ENCODE measurements around the gene CST7.

CST7 gene

DNA sequence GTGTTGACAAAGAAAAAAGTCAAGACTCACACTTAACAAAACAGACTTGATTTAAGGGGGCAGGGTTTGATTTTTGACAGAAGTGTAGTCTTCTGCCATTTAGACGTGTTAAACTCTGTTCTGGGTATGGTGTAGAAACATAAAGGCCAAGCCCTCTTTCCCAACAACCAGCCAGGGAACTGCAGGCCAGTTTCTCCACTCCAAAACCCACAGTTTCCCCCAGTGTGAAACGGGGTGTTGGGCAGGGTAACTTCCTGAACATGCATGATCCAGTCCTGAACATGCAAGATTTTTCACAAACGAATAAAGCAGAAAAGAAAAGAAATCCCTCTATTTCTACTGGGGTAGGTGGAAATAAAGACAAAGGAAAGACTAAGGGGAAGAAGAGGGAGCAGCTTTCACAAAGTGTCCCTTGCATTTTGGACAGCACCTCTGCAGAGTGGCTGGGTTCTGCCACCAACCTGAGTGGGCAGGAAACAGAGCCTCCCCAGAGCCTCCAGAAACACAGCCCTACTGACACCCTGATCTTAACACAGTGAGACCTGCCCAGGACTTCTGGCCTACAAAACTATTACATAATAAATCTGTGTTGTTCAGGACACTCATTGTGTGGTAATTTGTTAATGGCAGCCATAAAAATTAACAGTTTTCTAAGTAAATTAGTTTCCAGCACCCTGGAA lies 36.0 kb downstream of the CST7 start:
- Histone ChIP-seq H3K4me3 (ENCODE audit: low read depth, low read length) (no peak overlapping the region), H3K27me3 (ENCODE audit: insufficient read depth, low read depth, severe bottlenecking) (no peaks in the 10 kb centered on the region), H3K36me3 (peaks cover 47% of the 10 kb centered on the region), H3K9me3 (ENCODE audit: severe bottlenecking) (no peaks in the 10 kb centered on the region), H3K27ac (no peak overlapping the region)
- TF ChIP-seq, protein P1, sequence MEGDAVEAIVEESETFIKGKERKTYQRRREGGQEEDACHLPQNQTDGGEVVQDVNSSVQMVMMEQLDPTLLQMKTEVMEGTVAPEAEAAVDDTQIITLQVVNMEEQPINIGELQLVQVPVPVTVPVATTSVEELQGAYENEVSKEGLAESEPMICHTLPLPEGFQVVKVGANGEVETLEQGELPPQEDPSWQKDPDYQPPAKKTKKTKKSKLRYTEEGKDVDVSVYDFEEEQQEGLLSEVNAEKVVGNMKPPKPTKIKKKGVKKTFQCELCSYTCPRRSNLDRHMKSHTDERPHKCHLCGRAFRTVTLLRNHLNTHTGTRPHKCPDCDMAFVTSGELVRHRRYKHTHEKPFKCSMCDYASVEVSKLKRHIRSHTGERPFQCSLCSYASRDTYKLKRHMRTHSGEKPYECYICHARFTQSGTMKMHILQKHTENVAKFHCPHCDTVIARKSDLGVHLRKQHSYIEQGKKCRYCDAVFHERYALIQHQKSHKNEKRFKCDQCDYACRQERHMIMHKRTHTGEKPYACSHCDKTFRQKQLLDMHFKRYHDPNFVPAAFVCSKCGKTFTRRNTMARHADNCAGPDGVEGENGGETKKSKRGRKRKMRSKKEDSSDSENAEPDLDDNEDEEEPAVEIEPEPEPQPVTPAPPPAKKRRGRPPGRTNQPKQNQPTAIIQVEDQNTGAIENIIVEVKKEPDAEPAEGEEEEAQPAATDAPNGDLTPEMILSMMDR (IDR thresholded peaks at IDR 0.05; ENCODE audit: low read depth, low read length), result no peak
- DNase-seq, result no peak

DNA sequence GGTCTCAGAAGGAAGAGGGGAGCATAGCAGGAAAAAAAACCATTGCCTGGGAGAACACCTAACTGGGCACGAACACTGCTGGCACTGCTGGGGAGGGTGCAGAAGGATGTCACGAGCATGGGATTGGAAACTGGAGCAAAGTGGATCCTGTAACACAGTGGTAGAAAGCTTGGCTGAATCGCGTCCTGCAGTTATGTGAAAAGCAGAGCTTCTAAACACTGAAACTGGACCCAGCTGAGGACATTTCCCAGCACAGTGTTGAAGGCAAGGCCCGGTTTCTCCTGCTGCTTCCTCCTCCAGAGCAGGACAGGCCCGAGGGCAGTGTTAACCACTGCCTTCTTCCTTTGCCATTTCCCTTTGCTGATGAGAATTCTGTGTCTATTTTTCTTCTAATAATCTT lies 36.7 kb downstream of the CST7 start:
- H3K27me3 ChIP-seq (ENCODE audit: insufficient read depth, low read depth, severe bottlenecking), result no peaks in the 10 kb centered on the region
- DNase-seq, result no peak
- H3K27ac ChIP-seq, result no peak overlapping the region
- H3K4me3 ChIP-seq (ENCODE audit: low read depth, low read length), result no peak overlapping the region
- H3K36me3 ChIP-seq, result peaks cover 46% of the 10 kb centered on the region
- no peaks in the 10 kb centered on the region for H3K9me3 ChIP-seq (ENCODE audit: severe bottlenecking)
- TF ChIP-seq, protein P1 (IDR thresholded peaks at IDR 0.05; ENCODE audit: low read depth, low read length), result no peak

DNA sequence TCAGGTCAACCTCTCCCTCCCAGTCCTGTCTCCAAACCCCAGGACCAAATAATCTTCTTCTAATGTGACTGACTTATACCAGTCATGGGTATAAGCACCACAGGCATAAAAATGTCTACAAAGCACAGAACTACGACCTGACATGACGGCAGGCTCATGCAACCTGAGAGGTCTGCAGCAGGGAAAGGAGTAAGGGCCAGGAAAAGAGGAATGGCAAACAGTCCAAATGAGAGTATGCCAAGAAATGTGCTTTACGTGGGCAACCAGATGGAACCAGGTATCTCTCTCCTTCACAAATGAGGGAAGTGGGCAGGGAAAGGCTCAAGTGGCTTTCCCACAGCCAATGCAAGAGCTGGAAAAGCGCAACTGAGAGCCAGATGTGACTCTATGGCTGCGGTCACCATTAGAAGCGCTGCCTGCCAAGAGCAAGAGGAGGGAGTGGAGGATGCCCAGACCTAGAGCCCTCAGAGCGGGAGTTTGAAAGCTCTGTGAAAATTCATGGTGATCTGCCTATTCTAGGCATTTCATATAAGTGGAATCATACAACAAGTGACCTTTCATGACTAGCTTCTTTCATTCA lies 37.5 kb downstream of the CST7 start:
- TF ChIP-seq, protein P1 (IDR thresholded peaks at IDR 0.05; ENCODE audit: low read depth, low read length), result no peak
- Histone ChIP-seq H3K36me3 (peaks cover 39% of the 10 kb centered on the region), H3K9me3 (ENCODE audit: severe bottlenecking) (no peaks in the 10 kb centered on the region), H3K27ac (no peak overlapping the region), H3K4me3 (ENCODE audit: low read depth, low read length) (no peak overlapping the region), H3K27me3 (ENCODE audit: insufficient read depth, low read depth, severe bottlenecking) (no peaks in the 10 kb centered on the region)
- no peak for DNase-seq

DNA sequence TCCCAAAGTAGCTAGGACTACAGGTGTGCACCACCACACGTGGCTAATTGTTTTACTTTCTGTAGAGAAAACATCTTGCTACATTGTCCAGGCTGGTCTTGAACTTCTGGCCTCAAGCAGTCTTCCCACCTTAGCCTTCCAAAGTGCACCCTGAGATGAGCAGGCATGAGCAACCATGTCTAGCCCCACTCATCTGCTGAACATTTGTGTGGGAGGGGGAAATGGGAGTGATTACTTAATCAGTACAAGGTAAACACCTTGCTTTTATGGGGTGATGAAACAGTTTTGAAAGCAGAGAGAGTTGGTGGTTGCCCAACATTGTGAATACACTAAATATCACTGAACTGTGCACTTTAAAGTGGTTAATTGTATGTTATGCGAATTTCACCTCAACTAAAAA lies 38.2 kb downstream of the CST7 start:
- H3K27me3 ChIP-seq (ENCODE audit: insufficient read depth, low read depth, severe bottlenecking), result no peaks in the 10 kb centered on the region
- H3K36me3 ChIP-seq, result peaks cover 36% of the 10 kb centered on the region
- H3K27ac ChIP-seq, result no peak overlapping the region
- H3K4me3 ChIP-seq (ENCODE audit: low read depth, low read length), result no peak overlapping the region
- no peak for DNase-seq
- TF ChIP-seq, protein P1 (IDR thresholded peaks at IDR 0.05; ENCODE audit: low read depth, low read length), result no peak
- no peaks in the 10 kb centered on the region for H3K9me3 ChIP-seq (ENCODE audit: severe bottlenecking)

DNA sequence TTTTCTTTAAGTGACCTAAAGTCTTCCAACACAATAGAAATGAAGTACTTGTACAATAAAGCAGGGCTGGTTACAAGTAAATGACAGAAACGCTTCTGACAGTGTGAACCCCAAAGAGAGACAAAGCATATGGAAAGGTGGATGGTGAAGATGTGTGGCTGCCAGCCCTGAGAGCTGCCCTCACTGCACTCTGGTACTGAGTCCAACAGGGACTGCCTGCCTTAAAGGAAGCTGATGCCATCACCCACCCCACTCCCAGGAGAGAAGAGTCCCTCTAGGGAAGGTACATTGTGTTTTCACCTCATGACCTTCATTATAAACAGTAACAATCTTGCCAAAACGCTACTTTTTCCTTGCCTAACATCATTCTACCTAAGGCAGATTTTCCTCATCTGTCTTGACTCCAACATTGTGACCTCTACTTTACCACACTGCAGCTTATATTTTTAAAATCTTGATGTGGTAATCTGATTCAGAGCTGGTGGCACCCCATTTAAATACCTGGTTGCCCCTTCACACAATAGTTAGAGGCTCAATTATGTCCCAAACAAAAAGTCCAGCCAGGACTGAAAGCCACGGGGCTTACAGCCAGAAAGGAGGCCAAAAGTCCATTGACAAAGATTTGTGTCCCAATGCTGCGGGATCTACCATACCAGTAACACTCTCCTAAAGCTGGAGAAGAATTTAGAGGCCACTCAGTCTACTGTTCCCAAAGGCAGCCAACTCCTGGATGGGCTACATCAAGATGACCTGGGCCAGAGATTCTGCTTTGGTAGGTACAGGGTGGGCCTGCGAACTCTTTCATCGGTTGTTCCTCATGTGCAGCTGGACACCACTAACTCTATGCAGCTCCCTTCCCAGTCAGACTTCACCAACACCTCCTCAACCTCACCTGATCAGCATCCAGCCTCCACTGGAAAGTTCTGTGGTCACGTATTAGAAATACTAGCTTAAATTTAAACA lies 39.1 kb downstream of the CST7 start:
- peaks cover 28% of the 10 kb centered on the region for H3K36me3 ChIP-seq
- no peak overlapping the region for H3K4me3 ChIP-seq (ENCODE audit: low read depth, low read length)
- no peaks in the 10 kb centered on the region for H3K9me3 ChIP-seq (ENCODE audit: severe bottlenecking)
- TF ChIP-seq, protein P1 (IDR thresholded peaks at IDR 0.05; ENCODE audit: low read depth, low read length), result no peak
- H3K27ac ChIP-seq, result no peak overlapping the region
- H3K27me3 ChIP-seq (ENCODE audit: insufficient read depth, low read depth, severe bottlenecking), result no peaks in the 10 kb centered on the region
- no peak for DNase-seq

Measured in WERI-Rb-1 (cell line).